ENCODE results near the gene PALMD.

The PALMD gene

GRCh38 chr1:99643021-99643779, 2.7 kb upstream of the PALMD start:
- no peaks in the 10 kb centered on the region for H3K36me3 Mint-ChIP-seq
- H3K4me1 Mint-ChIP-seq (ENCODE audit: low read depth): no peaks in the 10 kb centered on the region
- H3K27ac Mint-ChIP-seq: no peak overlapping the region
- peaks cover 7% of the 10 kb centered on the region for H3K27me3 Mint-ChIP-seq
- no peak overlapping the region for H3K4me3 Mint-ChIP-seq
- H3K9me3 Mint-ChIP-seq (ENCODE audit: low read depth): no peaks in the 10 kb centered on the region

GRCh38 chr1:99644279-99645004, 1.5 kb upstream of the PALMD start:
- Mint-ChIP-seq H3K27ac (no peak overlapping the region), H3K4me3 (no peak overlapping the region), H3K9me3 (ENCODE audit: low read depth) (no peaks in the 10 kb centered on the region), H3K27me3 (peaks cover 7% of the 10 kb centered on the region), H3K4me1 (ENCODE audit: low read depth) (no peaks in the 10 kb centered on the region), H3K36me3 (no peaks in the 10 kb centered on the region)

GRCh38 chr1:99645203-99645602, 710 bp upstream of the PALMD start:
- Mint-ChIP-seq H3K4me3 (no peak overlapping the region), H3K4me1 (ENCODE audit: low read depth) (no peaks in the 10 kb centered on the region), H3K27ac (no peak overlapping the region), H3K9me3 (ENCODE audit: low read depth) (no peaks in the 10 kb centered on the region), H3K36me3 (no peaks in the 10 kb centered on the region), H3K27me3 (peaks cover 9% of the 10 kb centered on the region)

GRCh38 chr1:99646868-99647267, 955 bp downstream of the PALMD start:
- no peaks in the 10 kb centered on the region for H3K4me1 Mint-ChIP-seq (ENCODE audit: low read depth)
- H3K36me3 Mint-ChIP-seq: no peaks in the 10 kb centered on the region
- no peaks in the 10 kb centered on the region for H3K9me3 Mint-ChIP-seq (ENCODE audit: low read depth)
- H3K27me3 Mint-ChIP-seq: peaks cover 9% of the 10 kb centered on the region
- H3K27ac Mint-ChIP-seq: no peak overlapping the region
- no peak overlapping the region for H3K4me3 Mint-ChIP-seq

GRCh38 chr1:99647490-99647889, 1.6 kb downstream of the PALMD start:
- Mint-ChIP-seq H3K9me3 (ENCODE audit: low read depth) (no peaks in the 10 kb centered on the region), H3K4me1 (ENCODE audit: low read depth) (no peaks in the 10 kb centered on the region), H3K4me3 (no peak overlapping the region), H3K27ac (no peak overlapping the region), H3K36me3 (no peaks in the 10 kb centered on the region), H3K27me3 (peaks cover 9% of the 10 kb centered on the region)

GRCh38 chr1:99648107-99648506, 2.2 kb downstream of the PALMD start:
- Mint-ChIP-seq H3K27me3 (peaks cover 9% of the 10 kb centered on the region), H3K36me3 (no peaks in the 10 kb centered on the region), H3K27ac (no peak overlapping the region), H3K4me3 (no peak overlapping the region), H3K9me3 (ENCODE audit: low read depth) (no peaks in the 10 kb centered on the region), H3K4me1 (ENCODE audit: low read depth) (no peaks in the 10 kb centered on the region)

GRCh38 chr1:99650030-99650429, 4.1 kb downstream of the PALMD start:
- Mint-ChIP-seq H3K36me3 (no peaks in the 10 kb centered on the region), H3K27me3 (peaks cover 9% of the 10 kb centered on the region), H3K27ac (no peak overlapping the region), H3K4me3 (no peak overlapping the region), H3K4me1 (ENCODE audit: low read depth) (no peaks in the 10 kb centered on the region), H3K9me3 (ENCODE audit: low read depth) (no peaks in the 10 kb centered on the region)

GRCh38 chr1:99650773-99651437, 5.0 kb downstream of the PALMD start:
- Mint-ChIP-seq H3K27ac (no peak overlapping the region), H3K9me3 (ENCODE audit: low read depth) (no peaks in the 10 kb centered on the region), H3K4me1 (ENCODE audit: low read depth) (no peaks in the 10 kb centered on the region), H3K27me3 (peaks cover 6% of the 10 kb centered on the region), H3K36me3 (no peaks in the 10 kb centered on the region), H3K4me3 (no peak overlapping the region)

GRCh38 chr1:99652881-99653281, 7.0 kb downstream of the PALMD start:
- H3K4me1 Mint-ChIP-seq (ENCODE audit: low read depth): no peaks in the 10 kb centered on the region
- H3K4me3 Mint-ChIP-seq: no peak overlapping the region
- H3K36me3 Mint-ChIP-seq: no peaks in the 10 kb centered on the region
- H3K27me3 Mint-ChIP-seq: peaks cover 2% of the 10 kb centered on the region
- H3K27ac Mint-ChIP-seq: no peak overlapping the region
- no peaks in the 10 kb centered on the region for H3K9me3 Mint-ChIP-seq (ENCODE audit: low read depth)

- Mint-ChIP-seq H3K9me3 (ENCODE audit: low read depth) (no peaks in the 10 kb centered on the region), H3K36me3 (no peaks in the 10 kb centered on the region), H3K4me1 (ENCODE audit: low read depth) (no peaks in the 10 kb centered on the region)
Measured at GRCh38 chr1:99655376-99655775, 9.5 kb downstream of the PALMD start.

GRCh38 chr1:99656701-99657100, 10.8 kb downstream of the PALMD start:
- no peaks in the 10 kb centered on the region for H3K36me3 Mint-ChIP-seq
- H3K27ac Mint-ChIP-seq: no peak overlapping the region
- peaks cover 3% of the 10 kb centered on the region for H3K27me3 Mint-ChIP-seq
- no peak overlapping the region for H3K4me3 Mint-ChIP-seq
- H3K4me1 Mint-ChIP-seq (ENCODE audit: low read depth): no peaks in the 10 kb centered on the region
- no peaks in the 10 kb centered on the region for H3K9me3 Mint-ChIP-seq (ENCODE audit: low read depth)

More at GRCh38 chr1:99655376-99655775, 9.5 kb downstream of the PALMD start:
- Mint-ChIP-seq H3K27me3 (peaks cover 3% of the 10 kb centered on the region), H3K27ac (no peak overlapping the region), H3K4me3 (no peak overlapping the region)

- no peaks in the 10 kb centered on the region for H3K9me3 Mint-ChIP-seq (ENCODE audit: low read depth)
- H3K4me1 Mint-ChIP-seq (ENCODE audit: low read depth): no peaks in the 10 kb centered on the region
- H3K4me3 Mint-ChIP-seq: no peak overlapping the region
- no peaks in the 10 kb centered on the region for H3K36me3 Mint-ChIP-seq
- H3K27ac Mint-ChIP-seq: no peak overlapping the region
- H3K27me3 Mint-ChIP-seq: peaks cover 3% of the 10 kb centered on the region
Measured at GRCh38 chr1:99657213-99658030, 11.5 kb downstream of the PALMD start.

- Mint-ChIP-seq H3K27me3 (peaks cover 3% of the 10 kb centered on the region), H3K4me3 (no peak overlapping the region), H3K9me3 (ENCODE audit: low read depth) (no peaks in the 10 kb centered on the region), H3K27ac (no peak overlapping the region), H3K36me3 (no peaks in the 10 kb centered on the region), H3K4me1 (ENCODE audit: low read depth) (no peaks in the 10 kb centered on the region)
Measured at GRCh38 chr1:99658031-99658290, 12.0 kb downstream of the PALMD start.

GRCh38 chr1:99659755-99660210, 13.9 kb downstream of the PALMD start:
- Mint-ChIP-seq H3K27me3 (peaks cover 3% of the 10 kb centered on the region), H3K9me3 (ENCODE audit: low read depth) (no peaks in the 10 kb centered on the region), H3K36me3 (no peaks in the 10 kb centered on the region), H3K4me1 (ENCODE audit: low read depth) (no peaks in the 10 kb centered on the region), H3K27ac (no peak overlapping the region), H3K4me3 (no peak overlapping the region)

GRCh38 chr1:99660496-99660895, 14.6 kb downstream of the PALMD start:
- Mint-ChIP-seq H3K9me3 (ENCODE audit: low read depth) (no peaks in the 10 kb centered on the region), H3K4me3 (no peak overlapping the region), H3K36me3 (no peaks in the 10 kb centered on the region), H3K27ac (no peak overlapping the region), H3K27me3 (peaks cover 4% of the 10 kb centered on the region), H3K4me1 (ENCODE audit: low read depth) (no peaks in the 10 kb centered on the region)
